Activated CD8-positive, alpha-beta T cell treated with anti-CD3 and anti-CD28 coated beads, Interleukin-2, amount 10 ng/mL, durations not matched to agents 7 days and 5 days (primary cell): ENCODE results near the gene POLA1. TPM values are rescaled to one million over a fixed set of nuclear protein-coding genes. Genes with fewer than 3 reads are reported as not detected.
"Not testable (repeated sequence)": the region's sequence is repeated elsewhere in the genome, so short reads cannot be mapped to it uniquely, and the experiment has no call there.

Experiments
- ATAC-seq: fragments of 150-1000 bp; cut with Tn5 transposase; one replicate; pipeline ENCODE4 v1.10.0; 2021; ENCODE audit warnings: moderate library complexity
- CTCF ChIA-PET: fragments of 350-600 bp; sonication (Branson Sonifier 250); formaldehyde crosslinking; loops from one replicate; lab custom pipeline; 2021; ENCODE audit warnings: antibody characterized with exemption; lab: Charles Lee
- POLR2A ChIA-PET: fragments of 350-600 bp; sonication (Branson Sonifier 250); formaldehyde crosslinking; loops from one replicate; lab custom pipeline; 2021; ENCODE audit warnings: antibody characterized with exemption; lab: Charles Lee
- DNase-seq: peaks from one replicate; pipeline ENCODE4 v3.0.0-alpha.2; 2020
- H3K27ac Mint-ChIP-seq: one replicate; pipeline ENCODE4 v1.8.0; 2021; ENCODE audit warnings: mild to moderate bottlenecking, mixed read lengths
- H3K27me3 Mint-ChIP-seq: one replicate; pipeline ENCODE4 v1.8.0; 2021; ENCODE audit warnings: low read depth, mixed read lengths
- H3K36me3 Mint-ChIP-seq: one replicate; pipeline ENCODE4 v1.8.0; 2021; ENCODE audit warnings: low read depth, mixed read lengths
- H3K4me1 Mint-ChIP-seq: one replicate; pipeline ENCODE4 v1.8.0; 2021; ENCODE audit warnings: low read depth, mixed read lengths
- H3K4me3 Mint-ChIP-seq: one replicate; pipeline ENCODE4 v1.8.0; 2021; ENCODE audit warnings: mild to moderate bottlenecking, mixed read lengths
- H3K9me3 Mint-ChIP-seq: one replicate; pipeline ENCODE4 v1.8.0; 2022; ENCODE audit warnings: mixed read lengths; ENCODE audit not compliant: insufficient read depth
- total RNA-seq, 2 experiments: library from RNA; stranded (reverse); gene quantifications; one replicate each; pipeline ENCODE4 v1.2.3, GENCODE V29; 2021

The POLA1 gene
- total RNA-seq, 2 experiments from 2014 or later: 37.0 to 38.2 TPM

DNA sequence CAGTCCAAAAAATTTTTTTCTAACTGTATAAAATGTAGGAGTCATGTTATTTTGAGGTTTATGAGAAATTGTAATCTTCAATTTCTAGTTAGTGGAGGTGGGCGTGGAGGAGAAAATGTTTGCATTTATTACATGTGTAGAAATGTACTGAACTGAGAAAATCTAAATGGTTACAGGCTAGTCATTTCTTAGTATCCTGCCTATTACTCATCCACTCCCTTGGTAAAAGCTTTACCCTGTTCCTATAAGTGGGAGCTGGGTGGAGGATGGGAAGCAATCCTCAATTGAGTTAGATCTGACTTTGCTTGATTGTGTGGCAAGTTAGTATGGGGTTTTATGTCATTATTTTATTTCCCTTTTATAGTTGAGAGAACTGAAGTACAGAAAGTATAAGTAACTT lies 73.8 kb downstream of the POLA1 start:
- ChIA-PET CTCF (no interaction called here), POLR2A (no interaction called here)
- ATAC-seq (no peak), DNase-seq (no peak)
- Mint-ChIP-seq H3K36me3 (peaks cover 40% of the 10 kb centered on the region), H3K4me1 (no peaks in the 10 kb centered on the region), H3K4me3 (no peak overlapping the region), H3K9me3 (no peaks in the 10 kb centered on the region), H3K27ac (no peak overlapping the region), H3K27me3 (no peaks in the 10 kb centered on the region)

- no peak for ATAC-seq
- Mint-ChIP-seq H3K27ac (no peak overlapping the region), H3K36me3 (peaks cover 38% of the 10 kb centered on the region), H3K9me3 (no peaks in the 10 kb centered on the region), H3K4me1 (no peaks in the 10 kb centered on the region), H3K4me3 (no peak overlapping the region), H3K27me3 (no peaks in the 10 kb centered on the region)
- POLR2A ChIA-PET: no interaction called here
- no peak for DNase-seq
- CTCF ChIA-PET: interaction anchor here (1.0 kb wide), 1 partner anchor 14 kb away, joined by 3 read pairs; no protein-coding TSS in a partner anchor
These were observed 74.8 kb downstream of the POLA1 start for GRCh38 chrX:24768556-24768955.

- Mint-ChIP-seq H3K36me3 (peaks cover 24% of the 10 kb centered on the region), H3K27ac (no peak overlapping the region), H3K4me1 (peaks cover 18% of the 10 kb centered on the region), H3K27me3 (no peaks in the 10 kb centered on the region), H3K4me3 (no peak overlapping the region), H3K9me3 (no peaks in the 10 kb centered on the region)
- no peak for DNase-seq
- no peak for ATAC-seq
- POLR2A ChIA-PET: no interaction called here
- CTCF ChIA-PET: no interaction called here
These were observed 80.9 kb downstream of the POLA1 start for GRCh38 chrX:24774650-24775049.

- ChIA-PET CTCF (no interaction called here), POLR2A (no interaction called here)
- H3K27me3 Mint-ChIP-seq: no peaks in the 10 kb centered on the region
- no peaks in the 10 kb centered on the region for H3K9me3 Mint-ChIP-seq
- H3K4me3 Mint-ChIP-seq: no peak overlapping the region
- H3K4me1 Mint-ChIP-seq: peaks cover 18% of the 10 kb centered on the region
- ATAC-seq (no peak), DNase-seq (no peak)
- no peak overlapping the region for H3K27ac Mint-ChIP-seq
- H3K36me3 Mint-ChIP-seq: peaks cover 27% of the 10 kb centered on the region
These were observed 82.2 kb downstream of the POLA1 start for GRCh38 chrX:24775891-24776290.

DNA sequence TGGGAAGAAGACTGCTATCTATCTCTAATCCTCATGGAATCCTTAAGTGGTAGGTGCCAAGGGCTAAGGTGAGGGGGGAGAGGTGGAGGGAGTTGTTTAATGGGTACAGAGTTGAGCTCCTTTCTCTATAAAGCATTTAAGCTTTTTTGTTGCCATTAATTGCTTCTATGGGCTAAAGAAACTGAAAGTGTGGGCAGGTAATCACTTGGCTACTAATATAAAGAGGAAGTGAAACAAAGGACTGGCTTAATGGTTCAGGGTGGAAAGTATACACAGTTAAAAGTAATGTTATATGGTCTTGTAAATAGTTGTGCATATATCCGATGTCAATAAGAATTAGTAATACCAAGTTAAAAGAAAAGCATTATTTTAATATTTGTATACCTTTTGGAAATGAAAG lies 83.9 kb downstream of the POLA1 start:
- no peak overlapping the region for H3K4me3 Mint-ChIP-seq
- H3K27me3 Mint-ChIP-seq: no peaks in the 10 kb centered on the region
- H3K9me3 Mint-ChIP-seq: no peaks in the 10 kb centered on the region
- DNase-seq: no peak
- CTCF ChIA-PET: interaction anchor here (1.3 kb wide), 1 partner anchor 61 kb away, joined by 3 read pairs; no protein-coding TSS in a partner anchor
- POLR2A ChIA-PET: no interaction called here
- peaks cover 24% of the 10 kb centered on the region for H3K36me3 Mint-ChIP-seq
- H3K4me1 Mint-ChIP-seq: peaks cover 18% of the 10 kb centered on the region
- no peak for ATAC-seq
- peak overlapping the region; percentile 14 for H3K27ac Mint-ChIP-seq

GRCh38 chrX:24782011-24782410 lies 88.3 kb downstream of the POLA1 start:
- CTCF ChIA-PET: no interaction called here
- Mint-ChIP-seq H3K9me3 (no peaks in the 10 kb centered on the region), H3K27ac (no peak overlapping the region), H3K4me1 (peaks cover 6% of the 10 kb centered on the region), H3K27me3 (no peaks in the 10 kb centered on the region), H3K4me3 (no peak overlapping the region), H3K36me3 (peaks cover 22% of the 10 kb centered on the region)
- ATAC-seq: no peak
- DNase-seq: no peak
- POLR2A ChIA-PET: no interaction called here

DNA sequence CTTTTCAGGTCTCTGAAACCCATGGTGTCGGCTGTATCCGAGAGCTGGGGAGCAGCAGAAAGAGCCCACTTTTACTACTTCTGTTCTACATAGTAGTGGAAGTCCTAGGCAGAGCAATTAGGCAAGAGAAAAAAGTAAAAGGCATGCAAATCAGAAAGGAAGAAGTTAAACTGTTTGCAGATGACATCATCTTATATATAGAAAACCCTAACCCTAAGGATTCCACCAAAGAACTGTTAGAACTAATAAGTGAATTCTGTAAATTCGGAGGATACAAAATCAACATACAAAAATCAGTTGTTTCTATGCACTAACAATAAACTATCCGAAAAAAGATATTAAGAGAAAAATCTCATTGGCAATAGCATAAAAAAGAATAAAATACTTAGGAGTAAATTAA lies 95.3 kb downstream of the POLA1 start:
- DNase-seq (no peak), ATAC-seq (no peak)
- Mint-ChIP-seq H3K36me3 (peaks cover 24% of the 10 kb centered on the region), H3K4me3 (no peak overlapping the region), H3K27ac (no peak overlapping the region), H3K4me1 (peaks cover 2% of the 10 kb centered on the region), H3K9me3 (no peaks in the 10 kb centered on the region), H3K27me3 (no peaks in the 10 kb centered on the region)
- ChIA-PET POLR2A (no interaction called here), CTCF (no interaction called here)

GRCh38 chrX:24790166-24790565 lies 96.4 kb downstream of the POLA1 start:
- Mint-ChIP-seq H3K4me3 (no peak overlapping the region), H3K4me1 (peaks cover 2% of the 10 kb centered on the region), H3K9me3 (no peaks in the 10 kb centered on the region), H3K36me3 (peaks cover 28% of the 10 kb centered on the region), H3K27me3 (no peaks in the 10 kb centered on the region), H3K27ac (no peak overlapping the region)
- ChIA-PET POLR2A (no interaction called here), CTCF (no interaction called here)
- DNase-seq: no peak
- no peak for ATAC-seq

DNA sequence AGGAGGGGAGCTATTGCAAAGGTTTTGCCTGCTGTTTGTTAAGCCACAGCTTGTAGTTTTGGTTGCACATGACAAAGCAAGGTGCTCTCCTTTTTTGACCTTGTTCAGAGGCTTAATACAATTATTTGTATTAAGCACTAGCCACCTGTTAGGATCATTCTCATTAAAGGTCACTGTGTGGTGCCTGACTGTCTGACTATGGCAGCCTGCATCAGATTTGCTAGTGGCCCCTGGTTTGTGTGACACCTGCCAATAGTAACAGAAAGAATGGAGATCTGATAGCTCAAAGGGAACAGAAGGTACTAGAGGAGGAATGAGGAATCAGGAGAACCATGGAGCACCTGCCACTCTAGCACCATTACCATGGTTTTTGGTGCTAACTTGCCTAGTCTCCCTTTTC lies 102.5 kb downstream of the POLA1 start:
- Mint-ChIP-seq H3K9me3 (no peaks in the 10 kb centered on the region), H3K27me3 (no peaks in the 10 kb centered on the region), H3K4me3 (no peak overlapping the region), H3K4me1 (no peaks in the 10 kb centered on the region), H3K36me3 (peaks cover 33% of the 10 kb centered on the region), H3K27ac (no peak overlapping the region)
- no peak for ATAC-seq
- DNase-seq: no peak
- CTCF ChIA-PET: no interaction called here
- POLR2A ChIA-PET: no interaction called here

- CTCF ChIA-PET: no interaction called here
- Mint-ChIP-seq H3K36me3 (peaks cover 28% of the 10 kb centered on the region), H3K27ac (no peak overlapping the region), H3K4me1 (no peaks in the 10 kb centered on the region), H3K9me3 (no peaks in the 10 kb centered on the region), H3K27me3 (no peaks in the 10 kb centered on the region), H3K4me3 (no peak overlapping the region)
- DNase-seq: no peak
- ATAC-seq: no peak
- POLR2A ChIA-PET: no interaction called here
These were observed 105.4 kb downstream of the POLA1 start for GRCh38 chrX:24799078-24799477.

DNA sequence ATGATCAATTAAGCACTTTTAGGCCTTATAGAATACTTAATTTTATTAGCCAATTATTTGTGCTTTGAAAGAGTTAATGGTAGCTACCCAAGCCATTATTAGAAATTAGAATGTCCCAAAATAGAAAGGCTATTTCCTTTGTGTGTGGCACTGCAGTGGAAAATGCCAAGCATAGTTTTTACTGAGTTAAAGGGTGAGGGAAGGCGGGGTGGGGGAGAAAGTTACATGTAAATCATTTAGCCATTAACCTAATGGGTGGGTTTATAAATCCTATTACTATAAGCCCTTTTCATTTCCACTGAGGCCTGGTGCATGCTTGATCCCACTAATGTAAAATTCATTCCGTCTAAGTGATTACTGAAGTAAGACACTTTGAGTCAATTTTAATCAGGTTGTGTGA lies 105.8 kb downstream of the POLA1 start:
- H3K27me3 Mint-ChIP-seq: no peaks in the 10 kb centered on the region
- CTCF ChIA-PET: no interaction called here

GRCh38 chrX:24805201-24805600 lies 111.5 kb downstream of the POLA1 start:
- no peak overlapping the region for H3K27ac Mint-ChIP-seq
- no peaks in the 10 kb centered on the region for H3K9me3 Mint-ChIP-seq
- H3K36me3 Mint-ChIP-seq: peaks cover 14% of the 10 kb centered on the region
- ATAC-seq (no peak), DNase-seq (no peak)
- ChIA-PET CTCF (no interaction called here), POLR2A (no interaction called here)
- peaks cover 11% of the 10 kb centered on the region for H3K4me1 Mint-ChIP-seq
- no peaks in the 10 kb centered on the region for H3K27me3 Mint-ChIP-seq
- H3K4me3 Mint-ChIP-seq: no peak overlapping the region

More for the DNA sequence above, 105.8 kb downstream of the POLA1 start:
- POLR2A ChIA-PET: no interaction called here
- Mint-ChIP-seq H3K4me3 (no peak overlapping the region), H3K36me3 (peaks cover 26% of the 10 kb centered on the region), H3K9me3 (no peaks in the 10 kb centered on the region), H3K27ac (no peak overlapping the region), H3K4me1 (no peaks in the 10 kb centered on the region)
- DNase-seq: no peak
- no peak for ATAC-seq

GRCh38 chrX:24819807-24820206 lies 126.1 kb downstream of the POLA1 start:
- CTCF ChIA-PET: interaction anchor here (1.0 kb wide), 1 partner anchor 202 kb away, joined by 4 read pairs; no protein-coding TSS in a partner anchor
- H3K4me1 Mint-ChIP-seq, POLR2A ChIA-PET, H3K4me3 Mint-ChIP-seq, ATAC-seq, H3K27me3 Mint-ChIP-seq, DNase-seq, H3K9me3 Mint-ChIP-seq, H3K27ac Mint-ChIP-seq: not testable (repeated sequence)
- peaks cover 26% of the 10 kb centered on the region for H3K36me3 Mint-ChIP-seq
